NCI-H2081 treated with DMSO at 0.1 percent for 48 hours (cell line): ENCODE data around the gene CNTNAP5.

ENCODE experiments used
- DNase-seq: peaks from one replicate; lab custom pipeline; 2025; lab: John Stamatoyannopoulos, UW

The CNTNAP5 gene

GRCh38 chr2:124025171-124025580 is at the start of gene CNTNAP5:
Gene CNTNAP5 (plus strand): TSS chr2:124025287. CDS start chr2:124025651, 364 bp downstream.
- no peak for DNase-seq

GRCh38 chr2:123976054-123976648 is 48.9 kb upstream of the CNTNAP5 start:
- no peak for DNase-seq

- no peak for DNase-seq
Observed at GRCh38 chr2:123993728-123994323, 31.3 kb upstream of the CNTNAP5 start.

GRCh38 chr2:123999681-124000080 is 25.4 kb upstream of the CNTNAP5 start:
- DNase-seq: no peak

- no peak for DNase-seq
Observed at GRCh38 chr2:124001696-124002430, 23.2 kb upstream of the CNTNAP5 start.

GRCh38 chr2:124018890-124019289 is 6.2 kb upstream of the CNTNAP5 start:
- no peak for DNase-seq

GRCh38 chr2:124024561-124025170 is 421 bp upstream of the CNTNAP5 start:
- no peak for DNase-seq

GRCh38 chr2:124025891-124026434 is 876 bp downstream of the CNTNAP5 start:
- no peak for DNase-seq

- DNase-seq: no peak
Observed at GRCh38 chr2:124026503-124026902, 1.4 kb downstream of the CNTNAP5 start.

GRCh38 chr2:124027182-124027581 is 2.1 kb downstream of the CNTNAP5 start:
- peak; percentile 9 for DNase-seq

GRCh38 chr2:124032799-124033198 is 7.7 kb downstream of the CNTNAP5 start:
- DNase-seq: no peak

- no peak for DNase-seq
Observed at GRCh38 chr2:124034265-124034664, 9.2 kb downstream of the CNTNAP5 start.

GRCh38 chr2:124035001-124035400 is 9.9 kb downstream of the CNTNAP5 start:
- no peak for DNase-seq

GRCh38 chr2:124039032-124039431 is 13.9 kb downstream of the CNTNAP5 start:
- no peak for DNase-seq

- peak; percentile 51 for DNase-seq
Observed at GRCh38 chr2:124039762-124040291, 14.7 kb downstream of the CNTNAP5 start.

GRCh38 chr2:124045894-124046293 is 20.8 kb downstream of the CNTNAP5 start:
- DNase-seq: no peak

GRCh38 chr2:124046332-124046731 is 21.2 kb downstream of the CNTNAP5 start:
- no peak for DNase-seq

- DNase-seq: no peak
Observed at GRCh38 chr2:124048102-124048501, 23.0 kb downstream of the CNTNAP5 start.

GRCh38 chr2:124048664-124049063 is 23.6 kb downstream of the CNTNAP5 start:
- no peak for DNase-seq

GRCh38 chr2:124049136-124049535 is 24.0 kb downstream of the CNTNAP5 start:
- DNase-seq: no peak

GRCh38 chr2:124050833-124051497 is 25.9 kb downstream of the CNTNAP5 start:
- DNase-seq: no peak

- DNase-seq: no peak
Observed at GRCh38 chr2:124053796-124054195, 28.7 kb downstream of the CNTNAP5 start.
